Lower leg skin (tissue), 3 donors: Measurements from ENCODE around the gene JAK2.

Experiments
- CTCF ChIP-seq, 3 donors: fragments of 450-650 bp; IDR thresholded peaks; one replicate each; pipeline ENCODE4 v1.5.1; 2016; ENCODE audit warnings: antibody characterized with exemption in 3 of 3, mild to moderate bottlenecking in 3 of 3, moderate library complexity in 2 of 3
- POLR2A ChIP-seq, 2 donors: fragments of 450-650 bp; IDR thresholded peaks; one replicate each; pipeline ENCODE4 v1.6.1; 2016 to 2017; ENCODE audit warnings: antibody characterized with exemption in 2 of 2, mild to moderate bottlenecking in 1 of 2, moderate library complexity in 1 of 2

- TF ChIP-seq CTCF (IDR thresholded peaks at IDR 0.05): no peak
- TF ChIP-seq POLR2A (IDR thresholded peaks at IDR 0.05): no peak
These were observed 28.3 kb downstream of the JAK2 start for GRCh38 chr9:5013374-5013773.
